HUDEP-2 (cell line): ENCODE measurements around the gene DNAJC30.

Experiments used
- DNase-seq, 76 experiments: peaks; one replicate each; lab custom pipeline; 2025; ENCODE audit not compliant: unreplicated experiment in 76 of 76; lab: John Stamatoyannopoulos, UW

Gene DNAJC30

DNA sequence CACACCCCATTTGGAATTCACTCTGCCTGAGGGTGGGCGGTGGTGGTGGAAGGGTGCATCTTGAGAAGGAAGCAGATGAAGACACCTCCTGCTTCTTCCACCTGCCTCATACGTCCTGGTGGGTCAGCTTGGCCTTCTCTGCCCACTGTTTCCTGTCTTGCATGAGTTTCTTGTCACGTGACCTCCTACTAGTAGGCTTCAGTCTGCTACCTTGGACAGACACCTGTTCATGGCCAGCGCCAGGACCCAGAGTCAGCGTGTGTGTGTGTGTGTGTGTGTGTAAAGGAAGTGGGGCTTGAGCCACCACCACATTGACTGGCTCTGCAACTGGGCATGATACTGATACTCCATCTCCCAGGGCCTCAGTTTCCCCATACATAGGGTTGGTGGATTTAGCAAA is 32.7 kb downstream of the DNAJC30 start:
- DNase-seq = no peak

GRCh38 chr7:73649576-73649975 is 33.7 kb downstream of the DNAJC30 start:
- no peak for DNase-seq

GRCh38 chr7:73648593-73649332 is 34.5 kb downstream of the DNAJC30 start:
- DNase-seq = no peak

GRCh38 chr7:73647725-73648592 is 35.3 kb downstream of the DNAJC30 start:
- DNase-seq = peak in 4 of 76 experiments; percentile 5 to 28 (median 12)

- DNase-seq = no peak
Observed at GRCh38 chr7:73646785-73647724, 36.2 kb downstream of the DNAJC30 start.

DNA sequence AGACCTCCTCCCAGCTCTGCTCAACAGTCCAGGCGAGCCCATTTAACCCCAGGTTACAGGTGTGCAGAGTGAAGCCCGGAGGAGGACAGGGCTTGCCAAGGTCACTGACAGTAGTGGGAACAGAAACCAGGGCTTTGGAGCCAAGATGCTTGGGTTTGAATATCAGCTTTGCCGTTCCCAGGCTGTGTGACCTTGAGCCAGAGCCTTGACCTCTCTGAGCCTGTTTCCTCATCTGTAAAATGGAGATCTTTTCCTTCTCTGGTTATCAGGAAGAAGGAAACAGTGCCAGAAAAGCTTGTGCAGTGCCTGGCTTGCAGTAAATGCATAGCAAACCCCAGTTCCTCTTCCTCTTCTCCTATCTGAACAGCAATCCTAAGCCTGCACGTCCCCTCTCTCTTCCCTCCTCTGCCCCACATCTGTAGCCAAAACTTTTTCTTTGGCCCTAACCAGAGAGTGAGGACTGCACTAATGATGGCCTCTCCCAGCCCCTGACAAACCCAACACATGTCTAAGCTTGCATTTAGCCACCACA is 37.5 kb downstream of the DNAJC30 start:
- DNase-seq = no peak

DNA sequence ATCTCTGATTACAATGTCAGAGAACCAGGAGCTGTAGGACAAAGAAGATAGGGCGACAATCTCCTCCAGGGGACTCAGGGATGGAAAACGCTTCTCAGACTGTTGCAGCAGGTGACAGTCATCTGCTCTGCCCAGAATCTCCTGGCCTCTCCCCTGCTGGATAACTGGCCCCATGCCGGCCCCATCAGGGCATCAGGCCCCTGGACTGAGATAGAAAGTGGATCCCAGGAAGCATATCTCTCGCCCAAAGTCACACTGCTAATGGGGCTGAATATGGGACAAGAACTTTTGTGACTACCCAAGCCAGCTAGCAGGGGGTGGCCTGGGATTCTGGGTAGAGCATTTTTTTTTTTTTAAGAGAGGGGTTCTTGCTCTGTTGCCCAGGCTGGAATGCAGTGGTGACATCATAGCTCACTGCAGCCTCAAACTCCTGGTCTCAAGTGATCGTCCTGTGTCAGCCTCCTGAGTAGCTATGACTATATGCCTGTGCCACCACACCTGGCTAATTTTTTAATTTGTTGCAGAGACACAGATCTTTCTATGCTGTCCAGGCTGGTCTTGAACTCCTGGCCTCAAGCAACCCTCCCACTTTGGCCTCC is 38.5 kb downstream of the DNAJC30 start:
- DNase-seq = no peak

DNA sequence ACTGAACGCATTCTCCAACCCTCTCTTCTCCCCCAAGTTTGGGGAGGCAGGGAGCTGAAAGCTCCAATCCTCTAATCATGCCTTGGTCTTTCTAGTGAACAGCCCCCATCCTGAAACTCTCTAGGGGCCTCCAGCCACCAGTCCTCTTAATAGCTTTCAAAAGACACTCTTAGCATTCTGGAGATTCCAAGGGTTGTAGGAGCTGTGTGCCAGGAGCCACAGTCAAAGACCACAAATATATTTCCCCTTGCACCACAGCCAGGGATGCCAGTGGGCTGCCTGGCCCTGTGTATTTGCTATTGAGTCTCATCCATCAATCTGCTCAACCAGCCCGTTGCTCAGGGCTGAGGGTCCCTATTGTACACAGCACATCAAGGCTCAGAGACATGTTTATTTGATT is 40.4 kb downstream of the DNAJC30 start:
- DNase-seq = no peak

DNA sequence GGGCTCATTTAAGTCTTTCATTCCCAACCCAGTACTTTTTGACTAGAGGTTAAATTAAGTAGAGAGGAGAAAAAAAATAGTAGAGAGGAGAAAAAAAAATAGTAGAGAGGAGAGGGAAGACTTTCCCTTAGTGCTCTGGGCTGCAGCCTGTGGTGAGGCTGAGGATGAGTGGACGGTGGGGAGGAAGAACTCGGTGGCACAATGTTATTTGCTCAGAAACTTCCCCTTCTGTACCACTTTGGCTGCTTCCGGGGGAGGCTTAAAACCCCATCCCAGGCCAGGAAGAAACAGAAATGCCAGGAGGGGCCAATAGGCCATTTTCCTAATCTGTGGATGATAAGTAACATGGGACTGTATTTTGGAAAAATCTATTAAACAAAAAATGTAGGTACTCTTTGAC is 44.3 kb downstream of the DNAJC30 start:
- DNase-seq = no peak

- no peak for DNase-seq
Observed at GRCh38 chr7:73635428-73636200, 47.6 kb downstream of the DNAJC30 start.

- DNase-seq = no peak
Observed at GRCh38 chr7:73633844-73634243, 49.4 kb downstream of the DNAJC30 start.

DNA sequence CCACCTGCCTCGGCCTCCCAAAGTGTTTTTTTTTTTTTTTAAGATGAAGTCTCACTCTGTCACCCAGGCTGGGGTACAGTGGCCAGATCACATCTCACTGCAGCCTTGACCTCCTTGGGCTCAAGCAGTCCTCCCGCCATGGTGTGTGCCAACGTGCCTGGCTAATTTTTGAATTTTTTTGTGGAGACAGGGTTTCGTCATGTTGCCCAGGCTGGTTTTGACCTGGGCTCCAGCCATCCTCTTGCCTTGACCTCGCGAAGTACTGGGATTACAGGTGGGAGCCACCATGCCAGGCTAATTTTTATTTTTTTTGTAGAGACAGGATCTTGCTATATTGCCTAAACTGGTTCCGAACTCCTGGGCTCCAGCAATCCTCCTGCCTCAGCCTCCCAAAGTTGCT is 49.9 kb downstream of the DNAJC30 start:
- no peak for DNase-seq

GRCh38 chr7:73631558-73631957 is 51.7 kb downstream of the DNAJC30 start:
- DNase-seq = no peak
